ENCODE results near the gene BRPF1.

BRPF1 gene

DNA sequence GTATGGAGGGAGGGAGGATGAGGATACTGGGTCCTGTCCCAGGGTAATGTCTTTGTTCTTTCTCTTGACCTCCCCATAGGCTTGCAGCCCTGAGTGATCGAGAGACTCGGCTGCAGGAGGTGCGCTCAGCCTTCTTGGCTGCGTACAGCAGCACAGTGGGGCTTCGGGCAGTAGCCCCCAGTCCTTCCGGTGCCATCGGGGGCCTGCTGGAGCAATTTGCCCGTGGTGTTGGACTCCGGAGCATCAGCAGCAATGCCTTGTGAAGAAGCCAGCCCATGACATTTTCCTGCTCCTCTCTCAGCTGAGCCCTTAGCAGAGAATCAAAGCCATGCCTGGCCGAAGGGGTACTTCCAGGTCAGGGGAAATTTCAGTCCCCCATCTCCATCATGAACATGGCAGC, 29.8 kb upstream of the BRPF1 start:
- peaks cover 0 to 20% of the 10 kb centered on the region in 2 donors for H3K27me3 ChIP-seq
- DNase-seq: no peak
- no peak overlapping the region for H3K27ac ChIP-seq
- peaks cover 17 to 63% (median 59%) of the 10 kb centered on the region in 3 donors for H3K36me3 ChIP-seq
- H3K9me3 ChIP-seq: no peaks in the 10 kb centered on the region
- intact Hi-C loops (cut with DNase I; ENCODE audit: low total_unique reads): no loop called here
- peaks cover 0 to 20% (median 17%) of the 10 kb centered on the region in 4 donors for H3K4me1 ChIP-seq
- H3K4me3 ChIP-seq: no peak overlapping the region
- TF ChIP-seq CTCF (IDR thresholded peaks at IDR 0.05): no peak

DNA sequence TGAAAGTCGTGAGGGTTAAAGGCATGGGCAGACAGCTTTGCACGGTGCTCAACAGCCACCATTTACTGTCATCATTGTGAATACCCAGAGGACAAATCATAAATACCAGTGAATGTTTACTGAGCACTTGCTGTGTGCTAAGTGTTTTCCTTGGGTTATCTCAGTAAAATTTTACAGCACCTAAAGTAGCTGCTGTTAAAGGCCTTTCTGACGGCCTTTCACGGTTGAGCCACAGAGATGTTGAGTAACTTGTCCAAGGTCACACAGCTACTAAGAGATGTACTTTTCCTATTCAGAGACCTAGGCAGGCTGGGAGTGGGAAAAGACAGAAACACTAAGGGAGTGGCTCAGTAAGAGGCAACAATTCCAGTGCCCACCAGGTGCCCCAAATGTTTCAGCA, 28.3 kb upstream of the BRPF1 start:
- Histone ChIP-seq H3K27ac (no peak overlapping the region), H3K27me3 (peaks cover 0 to 20% of the 10 kb centered on the region in 2 donors), H3K4me1 (peaks cover 0 to 20% (median 17%) of the 10 kb centered on the region in 4 donors), H3K4me3 (no peak overlapping the region), H3K36me3 (peaks cover 10 to 48% (median 45%) of the 10 kb centered on the region in 3 donors), H3K9me3 (no peaks in the 10 kb centered on the region)
- no peak for TF ChIP-seq CTCF (IDR thresholded peaks at IDR 0.05)
- intact Hi-C loops (cut with DNase I; ENCODE audit: low total_unique reads): no loop called here
- DNase-seq: no peak

DNA sequence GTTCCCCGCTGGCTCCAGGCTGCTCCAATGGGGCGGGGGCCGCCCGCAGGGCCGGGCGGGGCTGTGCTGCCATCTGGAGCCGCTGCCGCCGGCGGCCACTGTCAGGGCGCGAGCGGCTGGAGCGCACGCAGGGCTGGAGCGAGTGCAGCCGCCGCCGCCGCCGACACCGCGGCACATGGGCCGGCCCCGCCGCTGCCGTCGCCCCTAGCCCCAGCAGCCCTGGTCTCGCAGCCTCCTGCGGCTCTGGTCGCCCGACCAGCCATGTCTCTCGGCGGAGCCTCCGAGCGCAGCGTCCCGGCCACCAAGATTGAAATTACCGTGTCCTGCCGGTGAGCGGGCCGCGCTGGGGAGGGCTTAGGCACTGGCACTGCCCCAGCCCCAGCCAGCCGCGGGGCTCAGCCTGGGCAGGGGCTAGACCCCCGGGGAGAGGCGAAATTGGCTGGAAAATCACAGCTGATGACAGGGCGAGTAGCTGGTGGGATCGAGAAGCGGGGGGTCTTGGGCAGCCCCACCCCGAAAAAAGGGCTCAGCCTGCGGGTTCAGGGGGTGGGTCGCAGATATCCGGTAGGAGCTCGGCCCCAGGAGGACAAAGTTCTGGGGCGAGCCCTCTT, 27.7 kb upstream of the BRPF1 start, which contains the start of gene CPNE9:
CPNE9 (plus strand) TSS at position 98 of the 611 bp plus-strand sequence; CDS start at position 262, 164 bp downstream.
- no peak for TF ChIP-seq CTCF (IDR thresholded peaks at IDR 0.05)
- Histone ChIP-seq H3K4me3 (peak within 1 kb of the TSS; percentile 3 to 37), H3K9me3 (no peaks in the 10 kb centered on the region), H3K36me3 (peaks cover 10 to 42% (median 39%) of the 10 kb centered on the region in 3 donors), H3K27ac (no peak within 1 kb of the TSS), H3K4me1 (peaks cover 0 to 20% (median 17%) of the 10 kb centered on the region in 4 donors), H3K27me3 (peaks cover 0 to 20% of the 10 kb centered on the region in 2 donors)
- intact Hi-C loops (cut with DNase I; ENCODE audit: low total_unique reads): no loop called here
- DNase-seq: no peak

- Histone ChIP-seq H3K4me1 (peaks cover 0 to 20% (median 17%) of the 10 kb centered on the region in 4 donors), H3K9me3 (no peaks in the 10 kb centered on the region), H3K27me3 (peaks cover 0 to 20% of the 10 kb centered on the region in 2 donors), H3K4me3 (peak overlapping the region; percentile 3 to 37), H3K36me3 (peaks cover 10 to 34% (median 31%) of the 10 kb centered on the region in 3 donors), H3K27ac (no peak overlapping the region)
- no peak for DNase-seq
- no peak for TF ChIP-seq CTCF (IDR thresholded peaks at IDR 0.05)
- intact Hi-C loops (cut with DNase I; ENCODE audit: low total_unique reads): no loop called here
These were observed 26.9 kb upstream of the BRPF1 start for GRCh38 chr3:9704347-9705322.

- no peak for DNase-seq
- Histone ChIP-seq H3K27me3 (no peaks in the 10 kb centered on the region), H3K4me3 (no peak overlapping the region), H3K36me3 (no peaks in the 10 kb centered on the region), H3K27ac (no peak overlapping the region), H3K4me1 (peaks cover 0 to under 1% (median 0%) of the 10 kb centered on the region in 4 donors), H3K9me3 (no peaks in the 10 kb centered on the region)
- intact Hi-C loops (cut with DNase I; ENCODE audit: low total_unique reads): no loop called here
- TF ChIP-seq CTCF (IDR thresholded peaks at IDR 0.05): no peak
These were observed 21.3 kb upstream of the BRPF1 start for GRCh38 chr3:9710174-9710739.
